GM12864 (cell line): ENCODE measurements around the gene ADM5.

Source experiments
- DNase-seq: peaks from one replicate; pipeline ENCODE4 v3.0.0-alpha.2; 2011; ENCODE audit warnings: low read depth
- H3K4me3 ChIP-seq: 2 replicates; pipeline ENCODE4 v1.5.1; 2011; ENCODE audit warnings: mild to moderate bottlenecking, low read depth, low read length, control low read depth
- CTCF ChIP-seq: IDR thresholded peaks from 2 replicates; pipeline ENCODE4 v1.5.1; 2011; ENCODE audit warnings: low read depth, mild to moderate bottlenecking, moderate library complexity, low read length, control low read depth, inconsistent platforms; ENCODE audit errors: missing control alignments

Gene ADM5

GRCh38 chr19:49692147-49692506, 2.7 kb downstream of the ADM5 start:
- H3K4me3 ChIP-seq, result no peak overlapping the region
- DNase-seq, result no peak
- TF ChIP-seq CTCF, result no peak

- no peak for TF ChIP-seq CTCF
- DNase-seq, result no peak
- no peak overlapping the region for H3K4me3 ChIP-seq
Measured at GRCh38 chr19:49696115-49696514, 6.7 kb downstream of the ADM5 start.

GRCh38 chr19:49696865-49697264, 7.5 kb downstream of the ADM5 start:
- H3K4me3 ChIP-seq, result no peak overlapping the region
- no peak for DNase-seq
- no peak for TF ChIP-seq CTCF

- TF ChIP-seq CTCF, result no peak
- DNase-seq, result no peak
- no peak overlapping the region for H3K4me3 ChIP-seq
Measured at GRCh38 chr19:49699364-49699763, 10.0 kb downstream of the ADM5 start.

- no peak for DNase-seq
Measured at GRCh38 chr19:49700563-49700962, 11.2 kb downstream of the ADM5 start.

GRCh38 chr19:49701271-49701786, 11.9 kb downstream of the ADM5 start:
- H3K4me3 ChIP-seq, result no peak overlapping the region
- TF ChIP-seq CTCF, result no peak
- no peak for DNase-seq

More at GRCh38 chr19:49700563-49700962, 11.2 kb downstream of the ADM5 start:
- no peak for TF ChIP-seq CTCF
- no peak overlapping the region for H3K4me3 ChIP-seq

- no peak overlapping the region for H3K4me3 ChIP-seq
- DNase-seq, result no peak
- no peak for TF ChIP-seq CTCF
Measured at GRCh38 chr19:49704888-49705642, 15.7 kb downstream of the ADM5 start.
